ENCODE data around the gene ASTL. TPM values are rescaled to one million over a fixed set of nuclear protein-coding genes. Genes with fewer than 3 reads are reported as not detected.

The ASTL gene
- total RNA-seq, 1 donor from 2014 or later, result not detected

DNA sequence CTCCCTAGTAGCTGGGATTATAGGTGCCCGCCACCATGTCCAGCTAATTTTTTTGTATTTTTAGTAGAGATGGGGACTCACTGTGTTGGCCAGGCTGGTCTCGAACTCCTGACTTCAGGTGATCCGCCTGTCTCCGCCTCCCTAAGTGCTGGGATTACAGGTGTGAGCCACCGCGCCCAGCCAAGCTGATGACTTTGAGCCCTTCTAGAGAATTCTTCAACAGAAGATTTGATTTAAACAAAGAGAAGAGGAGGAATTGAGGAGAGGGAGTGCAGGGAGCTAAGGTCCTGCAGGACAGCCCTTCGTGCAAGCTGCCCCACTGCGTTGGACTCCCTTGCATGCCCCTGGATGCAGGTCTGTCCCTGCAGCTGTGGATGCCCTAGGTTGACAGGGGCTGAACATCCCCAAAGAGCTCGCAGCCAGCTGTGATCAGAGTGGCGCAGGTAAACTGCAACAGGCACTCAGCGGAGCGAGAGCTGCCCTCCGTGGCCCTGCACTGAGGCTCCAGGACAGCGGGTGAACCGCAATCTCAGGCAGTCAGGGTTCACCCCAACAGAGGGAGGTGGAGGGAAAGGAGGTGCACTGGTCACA is 35.6 kb downstream of the ASTL start:
- peaks cover 1% of the 10 kb centered on the region for H3K4me1 Mint-ChIP-seq (ENCODE audit: unreplicated experiment)
- no peaks in the 10 kb centered on the region for H3K36me3 Mint-ChIP-seq (ENCODE audit: unreplicated experiment)
- H3K27me3 Mint-ChIP-seq (ENCODE audit: unreplicated experiment), result no peaks in the 10 kb centered on the region
- TF ChIP-seq, protein P1, sequence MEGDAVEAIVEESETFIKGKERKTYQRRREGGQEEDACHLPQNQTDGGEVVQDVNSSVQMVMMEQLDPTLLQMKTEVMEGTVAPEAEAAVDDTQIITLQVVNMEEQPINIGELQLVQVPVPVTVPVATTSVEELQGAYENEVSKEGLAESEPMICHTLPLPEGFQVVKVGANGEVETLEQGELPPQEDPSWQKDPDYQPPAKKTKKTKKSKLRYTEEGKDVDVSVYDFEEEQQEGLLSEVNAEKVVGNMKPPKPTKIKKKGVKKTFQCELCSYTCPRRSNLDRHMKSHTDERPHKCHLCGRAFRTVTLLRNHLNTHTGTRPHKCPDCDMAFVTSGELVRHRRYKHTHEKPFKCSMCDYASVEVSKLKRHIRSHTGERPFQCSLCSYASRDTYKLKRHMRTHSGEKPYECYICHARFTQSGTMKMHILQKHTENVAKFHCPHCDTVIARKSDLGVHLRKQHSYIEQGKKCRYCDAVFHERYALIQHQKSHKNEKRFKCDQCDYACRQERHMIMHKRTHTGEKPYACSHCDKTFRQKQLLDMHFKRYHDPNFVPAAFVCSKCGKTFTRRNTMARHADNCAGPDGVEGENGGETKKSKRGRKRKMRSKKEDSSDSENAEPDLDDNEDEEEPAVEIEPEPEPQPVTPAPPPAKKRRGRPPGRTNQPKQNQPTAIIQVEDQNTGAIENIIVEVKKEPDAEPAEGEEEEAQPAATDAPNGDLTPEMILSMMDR (IDR thresholded peaks at IDR 0.05), result no peak
- no peak for DNase-seq (ENCODE audit: extremely low spot score, unreplicated experiment)
- H3K27ac Mint-ChIP-seq (ENCODE audit: unreplicated experiment), result no peak overlapping the region
- H3K4me3 Mint-ChIP-seq (ENCODE audit: unreplicated experiment), result no peak overlapping the region
- H3K9me3 Mint-ChIP-seq (ENCODE audit: unreplicated experiment), result peaks cover 9% of the 10 kb centered on the region

DNA sequence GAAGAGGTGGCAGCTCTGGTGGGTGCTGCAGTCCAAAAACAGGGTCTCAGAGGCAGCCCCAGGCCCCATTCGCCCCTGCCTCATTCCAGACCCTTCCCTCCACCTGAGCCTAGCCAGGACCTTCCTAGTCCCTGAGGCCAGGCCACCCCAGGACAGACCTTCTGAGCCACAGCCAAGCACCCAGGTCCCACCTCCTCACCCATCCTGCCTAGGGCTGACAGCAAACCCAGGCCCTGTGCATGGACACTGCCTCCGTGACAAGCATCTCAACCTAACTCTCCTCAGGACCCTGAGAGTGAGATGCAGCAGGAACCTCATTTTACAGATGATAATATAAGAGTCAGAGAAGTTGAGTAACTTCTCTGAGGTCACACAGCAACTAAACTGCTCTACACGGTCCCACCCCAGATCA is 37.4 kb downstream of the ASTL start:
- Mint-ChIP-seq H3K4me1 (ENCODE audit: unreplicated experiment) (peaks cover 1% of the 10 kb centered on the region), H3K27me3 (ENCODE audit: unreplicated experiment) (peaks cover 2% of the 10 kb centered on the region), H3K9me3 (ENCODE audit: unreplicated experiment) (peaks cover 9% of the 10 kb centered on the region), H3K4me3 (ENCODE audit: unreplicated experiment) (no peak overlapping the region), H3K36me3 (ENCODE audit: unreplicated experiment) (no peaks in the 10 kb centered on the region), H3K27ac (ENCODE audit: unreplicated experiment) (no peak overlapping the region)
- TF ChIP-seq, protein P1 (IDR thresholded peaks at IDR 0.05), result no peak
- DNase-seq (ENCODE audit: extremely low spot score, unreplicated experiment), result peak; percentile 65

DNA sequence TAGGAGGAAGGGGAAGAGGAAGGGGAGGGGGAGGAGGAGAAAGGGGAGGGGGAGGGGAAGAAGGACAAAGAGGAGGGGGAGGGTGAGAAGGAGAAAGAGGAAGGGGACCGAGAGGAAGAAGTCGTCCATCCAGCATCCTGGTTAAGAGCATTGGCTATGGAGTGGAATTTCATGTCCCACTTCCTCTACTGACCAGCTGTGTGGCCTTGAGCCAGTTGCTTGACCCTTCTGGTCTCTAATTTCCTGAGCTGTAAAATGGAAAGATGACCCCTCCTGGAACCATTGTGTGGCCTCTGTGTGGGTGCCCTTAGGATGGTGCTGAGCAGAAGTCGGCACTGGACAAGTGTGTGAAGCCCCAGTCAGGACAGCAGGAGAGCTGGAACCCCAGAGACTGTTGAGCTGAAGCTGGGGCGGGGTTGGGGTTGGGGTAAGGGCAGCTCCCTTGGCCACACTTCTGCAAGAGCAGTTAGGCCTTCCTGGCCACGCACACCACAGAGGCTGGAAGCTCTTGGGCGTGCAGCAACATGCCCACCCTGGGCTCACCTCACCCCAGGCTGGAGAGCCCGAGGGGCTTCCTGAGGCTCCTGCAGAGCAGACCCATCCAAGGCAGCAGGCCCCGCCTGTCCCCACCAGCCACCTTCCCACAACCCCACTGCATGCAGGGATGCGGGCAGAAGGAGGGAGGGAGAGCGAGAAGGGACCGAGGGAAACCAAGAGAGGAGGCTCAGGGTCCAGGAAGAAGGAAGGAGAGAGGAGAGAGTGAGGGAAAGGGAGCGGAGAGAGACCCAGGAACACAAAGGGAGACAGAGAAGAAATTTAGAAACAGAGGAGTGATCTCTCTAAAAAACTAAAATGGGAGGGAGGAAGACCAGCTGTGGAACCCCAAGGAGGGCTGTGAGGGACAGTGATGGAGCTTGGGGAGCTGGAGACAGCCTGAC is 38.2 kb downstream of the ASTL start:
- TF ChIP-seq, protein P1 (IDR thresholded peaks at IDR 0.05), result no peak
- no peak overlapping the region for H3K27ac Mint-ChIP-seq (ENCODE audit: unreplicated experiment)

DNA sequence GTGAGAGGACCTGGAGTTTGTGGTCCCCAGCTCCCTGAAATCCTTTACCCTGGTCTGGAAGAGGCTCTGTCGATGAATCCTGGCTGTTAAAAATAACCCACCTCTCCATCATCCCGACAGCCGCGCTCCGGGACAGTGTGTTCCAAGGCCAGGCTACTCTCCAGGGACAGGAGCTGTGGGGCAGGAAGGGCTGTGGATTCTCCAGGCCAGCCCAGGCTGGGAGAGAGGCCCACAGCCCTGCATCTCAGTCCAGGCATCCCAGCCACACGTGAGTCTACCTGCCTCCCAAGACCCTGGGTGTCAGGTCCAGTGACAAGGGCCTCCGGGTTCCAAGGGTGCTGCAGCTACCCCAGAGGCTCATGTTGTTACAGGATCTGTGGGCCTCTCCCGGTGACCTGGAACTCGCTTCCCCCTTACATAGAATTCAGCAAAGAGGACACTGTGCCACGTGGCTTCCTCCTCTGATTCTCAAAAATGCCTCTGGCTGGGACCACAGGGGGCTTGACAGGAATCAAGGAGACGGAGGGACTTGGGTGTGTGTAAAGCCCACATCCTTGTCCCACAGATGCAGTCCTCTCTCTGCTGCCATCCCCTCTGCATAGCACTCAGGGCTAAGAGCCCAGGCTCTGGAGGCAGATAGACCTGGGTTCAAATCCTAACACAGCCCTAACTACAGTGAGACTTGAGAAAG is 39.3 kb downstream of the ASTL start:
- no peak overlapping the region for H3K27ac Mint-ChIP-seq (ENCODE audit: unreplicated experiment)
- H3K27me3 Mint-ChIP-seq (ENCODE audit: unreplicated experiment), result peaks cover 15% of the 10 kb centered on the region
- H3K4me3 Mint-ChIP-seq (ENCODE audit: unreplicated experiment), result no peak overlapping the region
- DNase-seq (ENCODE audit: extremely low spot score, unreplicated experiment), result peak; percentile 69
- H3K36me3 Mint-ChIP-seq (ENCODE audit: unreplicated experiment), result no peaks in the 10 kb centered on the region
- no peaks in the 10 kb centered on the region for H3K9me3 Mint-ChIP-seq (ENCODE audit: unreplicated experiment)
- TF ChIP-seq, protein P1 (IDR thresholded peaks at IDR 0.05), result no peak
- peaks cover 1% of the 10 kb centered on the region for H3K4me1 Mint-ChIP-seq (ENCODE audit: unreplicated experiment)

More for the DNA sequence above, 38.2 kb downstream of the ASTL start:
- Mint-ChIP-seq H3K9me3 (ENCODE audit: unreplicated experiment) (peaks cover 3% of the 10 kb centered on the region), H3K36me3 (ENCODE audit: unreplicated experiment) (no peaks in the 10 kb centered on the region), H3K27me3 (ENCODE audit: unreplicated experiment) (peaks cover 8% of the 10 kb centered on the region), H3K4me3 (ENCODE audit: unreplicated experiment) (no peak overlapping the region), H3K4me1 (ENCODE audit: unreplicated experiment) (peaks cover 1% of the 10 kb centered on the region)
- DNase-seq (ENCODE audit: extremely low spot score, unreplicated experiment), result peak; percentile 67

Data from osteocyte (in vitro differentiated cells).